ENCODE results near the gene PDGFC.

DNA sequence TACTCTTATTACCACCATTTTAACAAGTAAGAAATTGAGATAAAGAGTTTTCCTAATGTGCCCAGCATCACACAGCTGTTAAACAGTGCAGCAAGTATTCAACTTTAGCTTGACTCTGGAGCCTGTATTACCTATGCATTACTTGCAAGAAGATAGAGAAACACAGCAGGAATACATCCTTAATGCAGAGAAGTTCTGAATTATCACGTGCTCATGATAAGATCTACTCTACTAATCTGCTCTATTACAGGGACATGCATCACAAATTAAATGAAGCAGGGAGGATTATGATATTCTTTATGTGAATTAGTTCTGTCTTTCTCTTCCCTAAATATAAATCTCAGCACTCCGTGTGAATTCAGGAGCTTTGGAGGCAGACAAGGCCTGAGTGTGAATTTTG is 39.0 kb upstream of the PDGFC start:
- TF ChIP-seq, protein P1, sequence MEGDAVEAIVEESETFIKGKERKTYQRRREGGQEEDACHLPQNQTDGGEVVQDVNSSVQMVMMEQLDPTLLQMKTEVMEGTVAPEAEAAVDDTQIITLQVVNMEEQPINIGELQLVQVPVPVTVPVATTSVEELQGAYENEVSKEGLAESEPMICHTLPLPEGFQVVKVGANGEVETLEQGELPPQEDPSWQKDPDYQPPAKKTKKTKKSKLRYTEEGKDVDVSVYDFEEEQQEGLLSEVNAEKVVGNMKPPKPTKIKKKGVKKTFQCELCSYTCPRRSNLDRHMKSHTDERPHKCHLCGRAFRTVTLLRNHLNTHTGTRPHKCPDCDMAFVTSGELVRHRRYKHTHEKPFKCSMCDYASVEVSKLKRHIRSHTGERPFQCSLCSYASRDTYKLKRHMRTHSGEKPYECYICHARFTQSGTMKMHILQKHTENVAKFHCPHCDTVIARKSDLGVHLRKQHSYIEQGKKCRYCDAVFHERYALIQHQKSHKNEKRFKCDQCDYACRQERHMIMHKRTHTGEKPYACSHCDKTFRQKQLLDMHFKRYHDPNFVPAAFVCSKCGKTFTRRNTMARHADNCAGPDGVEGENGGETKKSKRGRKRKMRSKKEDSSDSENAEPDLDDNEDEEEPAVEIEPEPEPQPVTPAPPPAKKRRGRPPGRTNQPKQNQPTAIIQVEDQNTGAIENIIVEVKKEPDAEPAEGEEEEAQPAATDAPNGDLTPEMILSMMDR (IDR thresholded peaks at IDR 0.05 in 2 of 3, conservative IDR thresholded peaks at IDR 0.05 in 1 of 3; ENCODE audit: borderline replicate concordance in 1 of 3, insufficient read depth in 1 of 3, low read depth in 2 of 3, low read length in 2 of 3) = no peak
- no peak for TF ChIP-seq POLR2A (IDR thresholded peaks at IDR 0.05; ENCODE audit: borderline replicate concordance, extremely low read depth, insufficient read depth, insufficient read length)
- TF ChIP-seq, protein P2, sequence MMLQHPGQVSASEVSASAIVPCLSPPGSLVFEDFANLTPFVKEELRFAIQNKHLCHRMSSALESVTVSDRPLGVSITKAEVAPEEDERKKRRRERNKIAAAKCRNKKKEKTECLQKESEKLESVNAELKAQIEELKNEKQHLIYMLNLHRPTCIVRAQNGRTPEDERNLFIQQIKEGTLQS (IDR thresholded peaks at IDR 0.05) = no peak
- no peak for TF ChIP-seq EZH2 (IDR thresholded peaks at IDR 0.05)
- TF ChIP-seq, protein P3, sequence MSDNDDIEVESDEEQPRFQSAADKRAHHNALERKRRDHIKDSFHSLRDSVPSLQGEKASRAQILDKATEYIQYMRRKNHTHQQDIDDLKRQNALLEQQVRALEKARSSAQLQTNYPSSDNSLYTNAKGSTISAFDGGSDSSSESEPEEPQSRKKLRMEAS (IDR thresholded peaks at IDR 0.05) = no peak
- no peak for TF ChIP-seq YY1 (IDR thresholded peaks at IDR 0.05; ENCODE audit: extremely low read depth, insufficient replicate concordance, low read depth, low read length)
- no peak for TF ChIP-seq POLR2AphosphoS5 (IDR thresholded peaks at IDR 0.05; ENCODE audit: low read depth, low read length)
- TF ChIP-seq SIN3A (IDR thresholded peaks at IDR 0.05; ENCODE audit: low read depth) = no peak
- TF ChIP-seq, protein P4, sequence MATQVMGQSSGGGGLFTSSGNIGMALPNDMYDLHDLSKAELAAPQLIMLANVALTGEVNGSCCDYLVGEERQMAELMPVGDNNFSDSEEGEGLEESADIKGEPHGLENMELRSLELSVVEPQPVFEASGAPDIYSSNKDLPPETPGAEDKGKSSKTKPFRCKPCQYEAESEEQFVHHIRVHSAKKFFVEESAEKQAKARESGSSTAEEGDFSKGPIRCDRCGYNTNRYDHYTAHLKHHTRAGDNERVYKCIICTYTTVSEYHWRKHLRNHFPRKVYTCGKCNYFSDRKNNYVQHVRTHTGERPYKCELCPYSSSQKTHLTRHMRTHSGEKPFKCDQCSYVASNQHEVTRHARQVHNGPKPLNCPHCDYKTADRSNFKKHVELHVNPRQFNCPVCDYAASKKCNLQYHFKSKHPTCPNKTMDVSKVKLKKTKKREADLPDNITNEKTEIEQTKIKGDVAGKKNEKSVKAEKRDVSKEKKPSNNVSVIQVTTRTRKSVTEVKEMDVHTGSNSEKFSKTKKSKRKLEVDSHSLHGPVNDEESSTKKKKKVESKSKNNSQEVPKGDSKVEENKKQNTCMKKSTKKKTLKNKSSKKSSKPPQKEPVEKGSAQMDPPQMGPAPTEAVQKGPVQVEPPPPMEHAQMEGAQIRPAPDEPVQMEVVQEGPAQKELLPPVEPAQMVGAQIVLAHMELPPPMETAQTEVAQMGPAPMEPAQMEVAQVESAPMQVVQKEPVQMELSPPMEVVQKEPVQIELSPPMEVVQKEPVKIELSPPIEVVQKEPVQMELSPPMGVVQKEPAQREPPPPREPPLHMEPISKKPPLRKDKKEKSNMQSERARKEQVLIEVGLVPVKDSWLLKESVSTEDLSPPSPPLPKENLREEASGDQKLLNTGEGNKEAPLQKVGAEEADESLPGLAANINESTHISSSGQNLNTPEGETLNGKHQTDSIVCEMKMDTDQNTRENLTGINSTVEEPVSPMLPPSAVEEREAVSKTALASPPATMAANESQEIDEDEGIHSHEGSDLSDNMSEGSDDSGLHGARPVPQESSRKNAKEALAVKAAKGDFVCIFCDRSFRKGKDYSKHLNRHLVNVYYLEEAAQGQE (IDR thresholded peaks at IDR 0.05; ENCODE audit: low read depth) = no peak
